ENCODE data around the gene PDE7B.

The PDE7B gene

GRCh38 chr6:135993361-135993760 lies 141.9 kb downstream of the PDE7B start:
- no peak for DNase-seq

GRCh38 chr6:135994857-135995544 lies 143.5 kb downstream of the PDE7B start:
- DNase-seq, result no peak

DNA sequence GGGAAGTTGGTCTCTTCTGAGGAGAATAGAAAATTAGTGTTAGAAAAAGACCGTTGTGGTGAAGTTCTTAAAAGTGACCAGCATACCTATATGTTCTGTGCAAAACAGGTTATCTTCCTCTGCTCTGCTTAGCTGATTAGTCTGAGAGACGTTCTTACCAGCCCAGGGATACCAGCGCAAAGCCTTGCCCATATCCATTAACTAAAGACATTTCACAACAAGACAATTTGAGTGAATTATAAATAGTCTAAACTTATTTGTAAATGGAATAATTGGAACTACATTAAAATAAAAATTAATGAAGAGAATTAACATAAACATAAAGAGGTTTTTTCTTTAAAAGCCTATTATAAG lies 144.0 kb downstream of the PDE7B start:
- DNase-seq, result no peak

- no peak for DNase-seq
Measured at GRCh38 chr6:135996668-135997067, 145.2 kb downstream of the PDE7B start.

- DNase-seq, result no peak
Measured at GRCh38 chr6:135999393-135999792, 147.9 kb downstream of the PDE7B start.

GRCh38 chr6:136007345-136007744 lies 155.8 kb downstream of the PDE7B start:
- no peak for DNase-seq

DNA sequence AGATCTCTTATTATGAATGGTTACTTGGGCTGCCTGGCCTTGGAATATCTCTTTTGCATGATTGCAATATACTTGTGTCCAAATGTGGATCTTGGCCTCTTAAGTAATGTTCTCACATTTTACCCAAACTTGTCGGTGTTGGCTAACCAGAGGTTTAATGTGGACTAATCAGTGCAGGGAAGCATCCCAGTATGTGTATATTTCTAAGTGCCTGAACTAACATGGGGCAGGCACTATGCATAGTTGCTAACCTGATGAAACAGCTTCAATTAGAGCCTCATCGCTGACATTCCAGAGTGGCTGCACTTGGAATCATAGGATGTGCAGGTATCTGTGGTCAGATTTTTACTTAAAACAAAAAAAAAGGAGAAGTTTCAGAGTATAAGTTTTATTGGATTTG lies 160.0 kb downstream of the PDE7B start:
- DNase-seq, result no peak

- DNase-seq, result no peak
Measured at GRCh38 chr6:136012198-136012887, 160.8 kb downstream of the PDE7B start.

- no peak for DNase-seq
Measured at GRCh38 chr6:136012943-136013342, 161.4 kb downstream of the PDE7B start.

DNA sequence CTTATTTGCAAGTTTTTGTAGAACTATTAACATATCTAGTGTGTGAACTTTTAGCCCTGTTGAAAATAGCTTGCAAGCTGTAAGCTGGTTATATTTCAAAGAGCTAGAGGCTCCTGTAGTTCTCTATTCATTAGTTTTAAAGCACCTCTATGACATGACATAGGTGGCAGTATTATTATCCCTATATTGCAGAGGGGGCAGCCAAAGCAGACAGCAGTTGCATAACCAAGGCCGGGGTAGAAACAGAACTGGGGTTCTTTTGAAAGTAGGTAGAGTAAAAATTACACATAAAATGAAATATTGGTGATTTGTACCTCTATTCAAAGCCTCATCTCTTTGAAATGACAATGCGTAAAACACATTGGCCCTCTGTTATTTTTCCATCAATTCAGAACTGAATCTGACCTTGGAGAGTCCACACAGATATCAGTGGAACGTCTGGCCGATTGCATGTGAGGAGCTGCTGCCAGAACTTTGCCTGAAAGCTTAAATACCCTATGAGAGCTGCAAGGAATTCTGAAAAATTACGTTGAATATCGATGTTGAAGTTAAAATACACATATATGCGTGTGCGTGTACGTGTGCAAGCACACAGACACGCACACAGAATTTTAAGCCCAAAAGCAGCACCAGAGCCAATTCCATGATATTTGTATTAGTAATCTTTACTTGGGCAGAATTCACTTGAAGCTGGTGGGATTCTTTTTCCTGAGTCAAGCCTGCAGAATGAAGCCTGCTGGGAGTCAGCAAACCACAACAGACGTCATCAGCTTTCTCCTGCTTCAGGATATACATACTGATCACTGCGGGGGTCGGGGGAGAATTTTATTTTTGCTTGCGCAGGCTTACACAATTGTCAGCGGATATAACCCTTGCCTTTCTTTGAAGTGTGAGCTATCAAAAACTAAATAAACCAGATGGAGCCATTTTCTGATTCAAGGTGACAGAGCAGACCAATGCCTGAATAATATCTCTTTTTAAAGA lies 163.2 kb downstream of the PDE7B start:
- DNase-seq, result no peak

GRCh38 chr6:136015531-136015930 lies 164.0 kb downstream of the PDE7B start:
- no peak for DNase-seq

DNA sequence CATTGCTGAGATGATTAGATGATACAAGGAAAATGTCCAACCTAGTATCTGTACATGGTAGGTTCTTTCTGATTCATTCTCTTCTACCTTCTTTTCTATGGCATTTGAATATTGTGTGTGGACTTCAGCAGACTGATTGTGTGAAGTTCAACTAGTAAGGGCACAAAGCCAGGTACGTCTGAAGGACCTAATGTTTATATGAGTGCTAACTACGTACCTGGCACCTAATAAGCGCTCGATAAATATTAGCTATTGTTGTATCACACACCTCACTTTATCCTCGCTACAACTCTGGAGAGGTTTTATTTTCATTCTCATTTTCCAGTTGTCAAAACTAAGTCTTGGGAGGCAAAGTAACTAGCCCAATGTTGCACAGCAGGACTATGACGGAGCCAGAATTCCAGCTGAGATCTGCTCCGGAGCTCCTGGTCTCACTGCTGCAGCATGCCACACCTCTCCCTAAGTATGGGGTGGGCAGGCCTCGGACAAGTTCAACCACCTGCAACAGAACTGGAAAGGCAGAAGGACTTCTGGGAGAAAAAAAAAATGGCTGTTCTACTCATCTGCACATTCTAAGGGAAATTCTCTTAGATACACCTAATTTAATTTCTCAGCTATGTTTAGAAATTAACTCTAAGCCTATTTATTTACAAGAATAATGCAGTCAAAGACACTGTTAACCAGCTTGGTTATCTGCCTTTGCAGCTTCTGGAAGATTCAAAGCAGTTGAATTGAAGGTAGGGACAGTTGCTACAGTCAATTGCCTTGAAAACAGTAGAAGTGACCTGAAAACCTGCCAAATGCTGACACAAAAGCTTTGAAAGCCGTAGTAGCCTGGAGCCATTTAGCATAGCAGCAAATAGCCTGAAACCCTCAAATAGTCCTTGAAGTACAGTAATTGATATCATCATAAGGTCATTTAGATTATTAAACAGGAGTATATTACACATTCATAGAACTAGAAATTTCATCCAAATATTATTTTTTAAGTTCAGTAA lies 165.0 kb downstream of the PDE7B start:
- DNase-seq, result no peak

GRCh38 chr6:136020691-136021090 lies 169.2 kb downstream of the PDE7B start:
- no peak for DNase-seq

GRCh38 chr6:136022224-136022874 lies 170.8 kb downstream of the PDE7B start:
- no peak for DNase-seq

- no peak for DNase-seq
Measured at GRCh38 chr6:136024711-136025110, 173.2 kb downstream of the PDE7B start.

DNA sequence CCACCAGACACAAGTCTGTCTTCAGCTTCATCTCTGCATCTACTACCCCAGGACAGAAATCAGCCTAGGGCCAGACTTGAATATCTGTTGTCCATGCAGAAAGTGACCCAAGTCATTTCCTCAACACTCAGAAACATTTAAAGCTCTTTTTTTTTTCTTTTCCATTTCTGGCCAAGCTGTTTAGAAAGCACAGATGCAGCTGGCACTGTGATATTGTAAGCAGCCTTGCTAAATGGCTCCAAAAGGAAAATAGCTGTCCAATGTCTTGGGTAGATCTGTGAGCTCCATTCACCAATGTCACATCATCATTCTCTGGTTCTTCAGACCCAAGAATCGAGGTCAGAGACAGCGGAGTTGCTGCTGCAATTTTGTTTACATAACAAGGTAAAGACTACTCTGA lies 174.2 kb downstream of the PDE7B start:
- DNase-seq, result no peak

GRCh38 chr6:136030131-136030530 lies 178.6 kb downstream of the PDE7B start:
- no peak for DNase-seq

GRCh38 chr6:136031982-136032381 lies 180.5 kb downstream of the PDE7B start:
- no peak for DNase-seq

GRCh38 chr6:136033416-136033815 lies 181.9 kb downstream of the PDE7B start:
- no peak for DNase-seq

DNA sequence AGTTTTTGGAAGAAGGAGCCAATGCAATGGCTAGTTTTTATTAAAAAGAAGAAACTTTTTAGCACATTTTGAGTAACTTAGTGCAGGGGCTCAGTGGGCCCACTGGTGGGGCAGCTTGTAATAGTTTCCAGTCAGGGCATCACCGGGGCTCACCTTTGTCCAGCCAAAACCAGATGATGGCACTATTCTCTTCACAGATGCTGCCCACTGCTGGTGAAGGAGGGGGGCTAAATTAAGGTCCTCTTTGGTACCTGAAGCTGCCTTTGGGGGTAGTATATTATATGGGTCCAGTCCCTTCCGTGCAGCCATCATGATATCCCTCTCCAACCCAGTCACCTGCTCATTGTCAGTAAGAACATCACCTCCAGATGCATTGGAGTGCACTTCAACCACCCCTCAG lies 182.9 kb downstream of the PDE7B start:
- no peak for DNase-seq

GRCh38 chr6:136035378-136036070 lies 184.0 kb downstream of the PDE7B start:
- no peak for DNase-seq

Data from CD4-positive, alpha-beta T cell treated with Interferon gamma for 1 hour (primary cell).